CD4-positive, alpha-beta T cell treated with Interleukin-17A for 1 hour (primary cell): ENCODE data around the gene ENTR1.

Experiments used
- DNase-seq: peaks from one replicate; pipeline ENCODE4 v3.0.0-alpha.2; 2020

Gene ENTR1

GRCh38 chr9:136395020-136395340 lies 15.4 kb downstream of the ENTR1 start:
- no peak for DNase-seq

GRCh38 chr9:136394312-136395019 lies 15.9 kb downstream of the ENTR1 start:
- no peak for DNase-seq

GRCh38 chr9:136393531-136393930 lies 16.9 kb downstream of the ENTR1 start:
- no peak for DNase-seq

- no peak for DNase-seq
These were observed 17.6 kb downstream of the ENTR1 start for GRCh38 chr9:136392538-136393449.

- DNase-seq = no peak
These were observed 18.5 kb downstream of the ENTR1 start for GRCh38 chr9:136391737-136392537.

- no peak for DNase-seq
These were observed 21.0 kb downstream of the ENTR1 start for GRCh38 chr9:136389396-136389795.

- no peak for DNase-seq
These were observed 23.2 kb downstream of the ENTR1 start for GRCh38 chr9:136387217-136387616.

GRCh38 chr9:136386018-136386417 lies 24.4 kb downstream of the ENTR1 start:
- DNase-seq = no peak

GRCh38 chr9:136385015-136385414 lies 25.4 kb downstream of the ENTR1 start:
- peak; percentile 53 for DNase-seq

- DNase-seq = no peak
These were observed 27.0 kb downstream of the ENTR1 start for GRCh38 chr9:136383436-136383835.

- DNase-seq = no peak
These were observed 28.4 kb downstream of the ENTR1 start for GRCh38 chr9:136381966-136382513.

- DNase-seq = no peak
These were observed 29.1 kb downstream of the ENTR1 start for GRCh38 chr9:136381311-136381710.

- no peak for DNase-seq
These were observed 30.0 kb downstream of the ENTR1 start for GRCh38 chr9:136380381-136380780.

GRCh38 chr9:136379891-136380290 lies 30.5 kb downstream of the ENTR1 start:
- no peak for DNase-seq

GRCh38 chr9:136379401-136379800 lies 31.0 kb downstream of the ENTR1 start:
- DNase-seq = no peak

- DNase-seq = no peak
These were observed 31.5 kb downstream of the ENTR1 start for GRCh38 chr9:136379003-136379287.

- DNase-seq = no peak
These were observed 32.0 kb downstream of the ENTR1 start for GRCh38 chr9:136378170-136379002.

GRCh38 chr9:136377341-136378169 lies 32.9 kb downstream of the ENTR1 start:
- no peak for DNase-seq

GRCh38 chr9:136376457-136376856 lies 34.0 kb downstream of the ENTR1 start:
- no peak for DNase-seq

- no peak for DNase-seq
These were observed 35.3 kb downstream of the ENTR1 start for GRCh38 chr9:136375096-136375495.

GRCh38 chr9:136374183-136374575 lies 36.2 kb downstream of the ENTR1 start:
- no peak for DNase-seq
